Nephron (organoid): ENCODE data around the gene LRRC75B.
"Not testable (repeated sequence)": the region's sequence is repeated elsewhere in the genome, so short reads cannot be mapped to it uniquely, and the experiment has no call there.

ENCODE experiments used
- H3K27ac Mint-ChIP-seq, 3 experiments: 2 replicates each; pipeline ENCODE4 v1.8.0; 2020; ENCODE audit warnings: mixed read lengths in 3 of 3, mild to moderate bottlenecking in 2 of 3, moderate library complexity in 1 of 3
- H3K27me3 Mint-ChIP-seq: 2 replicates; pipeline ENCODE4 v1.8.0; 2021; ENCODE audit warnings: low read depth, mild to moderate bottlenecking, moderate library complexity, mixed read lengths
- H3K36me3 Mint-ChIP-seq: 2 replicates; pipeline ENCODE4 v1.8.0; 2020; ENCODE audit warnings: low read depth, mixed read lengths
- H3K4me1 Mint-ChIP-seq: 2 replicates; pipeline ENCODE4 v1.8.0; 2020; ENCODE audit warnings: mixed read lengths
- H3K4me3 Mint-ChIP-seq, 3 experiments: 2 replicates each; pipeline ENCODE4 v1.8.0; 2020; ENCODE audit warnings: mild to moderate bottlenecking in 3 of 3, mixed read lengths in 3 of 3, moderate library complexity in 2 of 3
- H3K9me3 Mint-ChIP-seq: 2 replicates; pipeline ENCODE4 v1.8.0; 2020; ENCODE audit warnings: mixed read lengths
- TF ChIP-seq, protein P1 (sequence below), 3 experiments: fragments of 200-600 bp; sonication (generic); IDR thresholded peaks; one replicate each; pipeline ENCODE4 v1.5.0; 2021; ENCODE audit warnings: antibody characterized with exemption in 3 of 3; ENCODE audit not compliant: unreplicated experiment in 3 of 3

Gene LRRC75B

DNA sequence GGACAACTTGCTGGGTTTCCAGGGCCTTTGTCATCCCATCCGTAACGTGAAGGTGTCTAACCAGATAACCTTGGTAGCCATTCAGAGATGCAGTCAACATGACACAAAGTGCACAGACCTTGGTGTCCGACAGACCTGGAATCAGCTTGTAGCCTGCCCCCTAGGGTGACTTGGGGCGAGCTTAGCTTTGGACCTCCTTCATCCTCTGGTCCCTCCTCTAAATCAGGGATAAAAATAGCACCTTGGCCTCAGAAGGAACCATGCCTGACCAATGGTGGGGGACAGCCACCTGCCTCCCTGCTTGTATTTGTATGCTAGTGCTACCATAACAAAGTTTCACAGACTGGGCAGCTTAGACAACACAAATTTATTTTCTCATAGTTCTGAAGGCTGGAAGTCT is 33.4 kb downstream of the LRRC75B start:
- TF ChIP-seq, protein P1, sequence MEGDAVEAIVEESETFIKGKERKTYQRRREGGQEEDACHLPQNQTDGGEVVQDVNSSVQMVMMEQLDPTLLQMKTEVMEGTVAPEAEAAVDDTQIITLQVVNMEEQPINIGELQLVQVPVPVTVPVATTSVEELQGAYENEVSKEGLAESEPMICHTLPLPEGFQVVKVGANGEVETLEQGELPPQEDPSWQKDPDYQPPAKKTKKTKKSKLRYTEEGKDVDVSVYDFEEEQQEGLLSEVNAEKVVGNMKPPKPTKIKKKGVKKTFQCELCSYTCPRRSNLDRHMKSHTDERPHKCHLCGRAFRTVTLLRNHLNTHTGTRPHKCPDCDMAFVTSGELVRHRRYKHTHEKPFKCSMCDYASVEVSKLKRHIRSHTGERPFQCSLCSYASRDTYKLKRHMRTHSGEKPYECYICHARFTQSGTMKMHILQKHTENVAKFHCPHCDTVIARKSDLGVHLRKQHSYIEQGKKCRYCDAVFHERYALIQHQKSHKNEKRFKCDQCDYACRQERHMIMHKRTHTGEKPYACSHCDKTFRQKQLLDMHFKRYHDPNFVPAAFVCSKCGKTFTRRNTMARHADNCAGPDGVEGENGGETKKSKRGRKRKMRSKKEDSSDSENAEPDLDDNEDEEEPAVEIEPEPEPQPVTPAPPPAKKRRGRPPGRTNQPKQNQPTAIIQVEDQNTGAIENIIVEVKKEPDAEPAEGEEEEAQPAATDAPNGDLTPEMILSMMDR (IDR thresholded peaks at IDR 0.05; ENCODE audit: unreplicated experiment in 3 of 3): no peak
- H3K36me3 Mint-ChIP-seq: peaks cover 37% of the 10 kb centered on the region
- H3K4me1 Mint-ChIP-seq: peaks cover 32% of the 10 kb centered on the region
- H3K9me3 Mint-ChIP-seq: no peaks in the 10 kb centered on the region
- no peak overlapping the region for H3K27ac Mint-ChIP-seq
- H3K27me3 Mint-ChIP-seq: no peaks in the 10 kb centered on the region
- H3K4me3 Mint-ChIP-seq: peak overlapping the region; percentile 9 to 96 (median 36)

DNA sequence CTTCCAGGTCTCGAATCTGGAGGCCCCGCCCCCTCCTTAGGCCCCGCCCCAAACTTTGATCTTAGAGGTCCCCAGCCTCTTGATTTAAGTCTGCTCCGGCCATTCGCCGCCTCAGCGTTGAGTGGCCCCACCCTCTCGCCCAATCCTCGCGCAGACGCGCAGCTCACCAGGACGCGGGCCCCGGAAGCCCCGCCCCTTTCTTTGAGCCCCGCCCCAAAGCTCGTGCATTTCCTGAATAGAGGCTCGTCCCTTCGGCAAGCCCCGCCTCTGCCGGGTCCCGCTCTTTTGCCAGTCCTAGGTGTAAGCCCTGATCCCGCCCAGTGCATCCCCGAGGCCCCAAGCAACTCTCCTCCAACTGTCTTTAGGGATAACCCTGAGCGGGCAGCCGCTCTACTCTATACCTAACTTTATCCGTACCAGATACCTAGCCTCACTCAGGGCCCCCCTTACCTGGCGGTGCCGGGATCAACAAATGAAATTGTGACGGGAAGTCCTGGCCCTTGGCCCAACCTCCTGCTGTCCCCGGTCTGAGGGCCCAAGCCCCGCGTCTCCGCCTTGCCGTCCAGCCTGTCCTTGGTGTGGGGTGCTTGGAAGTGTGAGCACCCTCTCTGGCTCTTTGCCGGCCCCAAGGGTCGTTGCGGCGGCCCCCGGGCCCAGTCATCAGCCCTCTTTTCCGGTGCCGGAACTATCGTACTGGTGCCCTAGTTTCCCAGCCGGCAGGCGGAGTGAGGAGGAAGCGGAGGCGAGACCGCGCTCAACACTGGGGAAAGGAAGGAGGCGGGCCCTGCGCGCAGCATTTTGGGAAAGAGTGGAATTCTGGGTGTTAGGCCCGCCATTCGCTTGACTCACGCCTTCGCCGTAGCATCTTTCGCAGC is 37.5 kb downstream of the LRRC75B start, which contains the start of gene SNRPD3:
TSS of gene SNRPD3 (plus strand) at position 835 of the 875 bp plus-strand sequence. CDS start 1,676 bp downstream, outside the sequence.
- no peaks in the 10 kb centered on the region for H3K9me3 Mint-ChIP-seq
- H3K4me1 Mint-ChIP-seq: peaks cover 39% of the 10 kb centered on the region
- H3K4me3 Mint-ChIP-seq: peak within 1 kb of the TSS; percentile 93 to 98 (median 96)
- no peaks in the 10 kb centered on the region for H3K27me3 Mint-ChIP-seq
- H3K27ac Mint-ChIP-seq: peak within 1 kb of the TSS; percentile 94 to 99 (median 95)
- peaks cover 32% of the 10 kb centered on the region for H3K36me3 Mint-ChIP-seq
- TF ChIP-seq, protein P1 (IDR thresholded peaks at IDR 0.05; ENCODE audit: unreplicated experiment in 3 of 3): peak; percentile 28 to 39 (median 33)

DNA sequence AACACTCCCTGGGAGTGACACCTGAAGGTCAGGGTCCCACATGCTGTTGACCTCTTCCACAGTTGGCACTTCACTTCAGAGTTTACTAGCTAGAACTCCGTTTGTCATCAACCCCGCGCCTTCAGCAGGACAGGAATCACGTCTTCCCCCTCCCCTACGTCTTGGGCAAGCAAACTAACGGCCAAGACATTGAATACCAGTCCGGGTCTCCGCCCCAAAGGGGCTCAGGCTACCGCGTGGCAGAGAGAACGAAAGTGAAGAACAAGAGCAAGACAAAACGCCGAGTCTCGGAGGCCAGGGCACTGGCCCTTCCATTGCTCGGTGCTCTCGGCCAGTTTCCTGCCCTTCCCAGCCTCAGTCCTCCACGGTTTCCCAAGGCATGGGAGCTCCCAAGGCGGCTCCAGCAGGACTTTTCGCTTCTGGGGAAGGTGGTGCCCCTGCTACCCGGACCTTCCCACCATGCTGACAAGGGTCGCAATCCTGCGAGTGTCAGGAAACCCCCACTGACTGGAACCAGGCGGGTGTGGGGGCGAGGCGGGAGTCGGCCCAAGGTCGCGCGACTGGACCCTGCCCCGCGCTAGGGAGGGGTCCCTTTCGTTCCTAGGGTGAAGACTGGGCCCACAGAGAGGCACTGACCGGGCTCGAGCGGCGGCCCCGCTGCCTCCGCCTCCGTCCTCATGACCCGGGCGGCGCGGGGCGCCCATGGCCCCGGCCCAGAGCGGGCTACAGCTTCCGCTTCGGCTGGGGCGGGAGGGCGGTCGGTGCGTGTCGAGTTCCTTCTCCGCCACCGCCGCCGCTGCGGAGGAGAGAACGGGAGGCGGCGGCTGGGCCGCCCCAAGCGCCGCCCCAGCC is 38.3 kb downstream of the LRRC75B start, which contains the start of gene GUCD1:
TSS of gene GUCD1 (minus strand) at position 826 of the 852 bp plus-strand sequence. CDS start at position 679, 147 bp downstream.
- Mint-ChIP-seq H3K4me3 (peak within 1 kb of the TSS; percentile 93 to 98 (median 96)), H3K36me3 (peaks cover 29% of the 10 kb centered on the region), H3K4me1 (peaks cover 36% of the 10 kb centered on the region), H3K27ac (peak within 1 kb of the TSS; percentile 94 to 99 (median 95)), H3K27me3 (no peaks in the 10 kb centered on the region), H3K9me3 (no peaks in the 10 kb centered on the region)
- TF ChIP-seq, protein P1 (IDR thresholded peaks at IDR 0.05; ENCODE audit: unreplicated experiment in 3 of 3): no peak

DNA sequence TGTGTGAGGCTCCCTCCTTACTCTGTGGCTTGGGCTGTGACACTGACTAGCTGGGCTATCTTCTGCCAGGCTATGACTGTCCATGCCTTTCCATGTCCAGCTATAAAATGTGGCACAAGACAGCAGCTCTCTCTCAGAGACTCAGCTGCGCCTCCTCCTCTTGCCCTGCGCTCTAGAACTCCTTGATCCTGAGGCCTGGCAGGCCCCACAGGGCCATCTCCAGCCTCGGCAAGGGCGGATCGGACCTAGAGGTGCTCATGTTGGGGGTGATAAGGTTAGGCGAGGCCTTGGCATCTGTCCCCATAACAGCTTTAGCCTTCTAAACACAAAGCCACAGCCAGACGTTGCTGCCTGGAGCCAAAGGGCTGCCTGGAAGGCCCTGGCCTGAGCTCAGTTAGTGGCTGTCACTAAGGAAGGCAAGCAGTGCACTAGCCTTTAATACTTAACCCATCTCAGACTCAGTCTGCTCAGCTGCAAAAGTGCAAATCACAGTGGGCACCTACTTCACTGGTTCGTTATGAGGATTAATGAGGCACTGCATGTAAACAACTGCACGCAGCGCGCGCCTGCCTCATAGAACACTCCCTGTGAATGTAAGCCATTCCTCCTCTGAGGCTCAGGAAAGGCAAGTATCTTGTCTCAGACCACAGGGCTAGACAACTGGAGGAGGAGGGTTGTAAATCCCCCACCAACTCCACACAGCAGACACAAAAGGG is 39.1 kb downstream of the LRRC75B start:
- Mint-ChIP-seq H3K27me3 (no peaks in the 10 kb centered on the region), H3K4me3 (peak overlapping the region; percentile 93 to 96 (median 94)), H3K27ac (peak overlapping the region; percentile 82 to 96 (median 93)), H3K36me3 (peaks cover 26% of the 10 kb centered on the region), H3K4me1 (peaks cover 36% of the 10 kb centered on the region), H3K9me3 (no peaks in the 10 kb centered on the region)
- TF ChIP-seq, protein P1 (IDR thresholded peaks at IDR 0.05; ENCODE audit: unreplicated experiment in 3 of 3): no peak

DNA sequence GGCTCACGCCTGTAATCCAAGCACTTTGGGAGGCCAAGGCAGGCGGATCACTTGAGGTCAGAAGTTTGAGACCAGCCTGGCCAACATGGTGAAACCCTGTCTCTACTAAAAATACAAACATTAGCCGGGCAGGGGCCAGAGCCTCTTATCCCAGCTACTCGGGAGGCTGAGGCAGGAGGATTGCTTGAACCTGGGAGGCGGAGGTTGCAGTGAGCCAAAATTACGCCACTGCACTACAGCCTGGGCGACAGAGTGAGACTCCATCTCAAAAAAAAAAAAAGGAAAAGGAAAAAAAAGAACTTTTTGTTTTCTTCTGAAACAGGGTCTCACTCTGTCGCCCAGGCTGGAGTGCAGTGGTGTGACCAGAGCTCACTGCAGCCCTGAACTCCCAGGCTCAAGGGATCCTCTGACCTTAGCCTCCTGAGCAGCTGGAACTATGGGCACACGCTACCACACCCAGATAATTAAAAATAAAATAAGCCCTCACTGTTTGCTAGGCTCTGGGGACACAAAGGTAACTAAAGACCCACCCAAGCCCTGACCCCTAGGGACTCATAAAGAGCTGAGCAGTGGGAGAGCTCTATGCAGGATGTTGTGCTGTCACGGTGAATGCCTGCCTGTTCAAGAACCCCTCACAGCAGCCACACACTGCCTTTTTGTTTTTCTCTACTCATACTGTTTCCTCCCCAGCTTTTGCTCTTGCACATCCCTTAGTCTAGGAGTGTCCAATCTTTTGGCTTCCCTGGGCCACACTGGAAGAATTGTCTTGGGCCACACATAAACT is 40.2 kb downstream of the LRRC75B start:
- Mint-ChIP-seq H3K27ac (peak overlapping the region; percentile 82 to 96 (median 93)), H3K36me3 (peaks cover 23% of the 10 kb centered on the region), H3K4me3 (peak overlapping the region; percentile 93 to 96 (median 94)), H3K4me1 (peaks cover 30% of the 10 kb centered on the region)
- not testable (repeated sequence) for H3K9me3 Mint-ChIP-seq, H3K27me3 Mint-ChIP-seq
